NCI-H510A (cell line): Measurements from ENCODE around the gene NCKAP5L.
"Not testable (repeated sequence)": the region's sequence is repeated elsewhere in the genome, so short reads cannot be mapped to it uniquely, and the experiment has no call there.

Source experiments
- DNase-seq: peaks from one replicate; lab custom pipeline; 2025; lab: John Stamatoyannopoulos, UW

NCKAP5L gene

DNA sequence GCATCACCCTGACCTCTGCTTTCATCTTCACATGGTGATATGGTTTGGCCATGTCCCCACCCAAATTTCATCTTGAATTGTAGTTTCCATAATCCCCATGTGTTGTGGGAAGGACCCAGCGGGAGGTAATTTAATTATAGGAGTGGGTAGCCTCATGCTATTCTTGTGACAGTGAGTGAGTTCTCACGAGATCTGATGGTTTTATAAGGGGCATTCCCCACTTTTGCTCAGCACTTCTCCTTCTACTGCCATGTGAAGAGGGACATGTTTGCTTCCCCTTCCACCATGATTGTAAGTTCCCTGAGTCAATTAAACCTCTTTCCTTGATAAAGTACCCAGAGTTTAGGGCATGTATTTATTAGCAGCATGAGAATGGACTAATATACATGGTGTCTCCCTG, 48.6 kb downstream of the NCKAP5L start:
- DNase-seq: no peak

DNA sequence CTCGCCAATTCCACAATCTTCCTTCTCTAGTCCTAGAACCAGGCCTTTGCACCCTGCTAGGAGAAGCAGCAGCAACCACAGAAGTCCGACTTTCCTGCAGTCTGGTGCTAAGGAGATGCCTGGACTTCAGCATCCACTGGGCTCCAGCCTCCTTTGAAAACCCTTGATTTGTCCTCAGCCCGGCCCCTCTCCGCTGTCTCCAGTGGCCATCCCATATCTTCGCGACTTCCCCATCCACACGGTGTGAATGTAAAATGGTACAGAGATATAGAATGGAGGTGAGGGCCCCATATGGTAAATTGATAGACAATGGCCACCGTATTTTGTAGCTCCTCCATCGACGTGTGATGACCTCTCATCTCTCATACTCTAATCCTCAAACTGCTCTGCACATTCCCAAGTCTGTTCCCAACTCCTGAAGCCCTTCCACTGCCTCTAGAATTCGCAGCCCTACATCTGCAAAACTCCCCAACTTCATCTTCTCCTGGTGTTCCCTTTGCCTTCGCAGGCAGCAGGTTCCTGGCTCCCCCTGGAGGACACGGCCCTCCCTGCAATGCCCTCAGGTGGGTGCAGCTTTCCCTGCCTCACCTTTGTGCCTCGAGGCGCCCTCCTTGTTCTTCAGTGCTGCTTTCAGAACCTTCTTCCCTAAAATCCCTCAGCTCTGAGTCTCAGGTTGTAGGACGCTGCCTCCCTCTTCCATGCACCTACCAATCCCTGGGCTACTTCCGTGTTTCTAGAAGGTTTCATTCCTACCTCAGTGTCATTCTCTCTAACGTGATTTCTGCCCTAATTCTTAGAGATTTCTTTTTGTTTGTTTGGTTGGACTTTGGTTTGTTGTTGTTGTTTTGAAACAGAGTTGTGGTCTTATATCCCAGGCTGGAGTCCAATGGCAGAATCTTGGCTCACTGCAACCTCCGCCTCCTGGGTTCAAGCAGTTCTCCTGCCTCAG, 50.1 kb downstream of the NCKAP5L start:
- DNase-seq: peak; percentile 26

DNA sequence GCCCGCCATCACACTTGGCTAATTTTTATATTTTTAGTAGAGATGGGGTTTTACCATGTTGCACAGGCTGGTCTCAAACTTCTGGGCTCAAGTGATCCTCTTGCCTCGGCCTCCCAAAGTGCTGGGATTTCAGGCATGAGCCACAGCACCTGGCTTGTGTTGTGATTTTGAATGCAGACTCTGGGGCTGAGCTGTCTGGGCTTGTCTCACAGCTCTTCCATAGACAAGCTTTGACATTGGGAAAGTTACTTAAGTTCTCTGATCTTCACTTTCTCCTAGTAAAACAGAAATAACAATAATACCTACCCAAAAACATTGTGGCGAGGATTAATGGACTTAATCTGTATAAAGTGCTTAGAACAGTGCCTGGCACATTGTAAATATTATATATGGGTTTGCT, 50.9 kb downstream of the NCKAP5L start:
- DNase-seq: no peak

DNA sequence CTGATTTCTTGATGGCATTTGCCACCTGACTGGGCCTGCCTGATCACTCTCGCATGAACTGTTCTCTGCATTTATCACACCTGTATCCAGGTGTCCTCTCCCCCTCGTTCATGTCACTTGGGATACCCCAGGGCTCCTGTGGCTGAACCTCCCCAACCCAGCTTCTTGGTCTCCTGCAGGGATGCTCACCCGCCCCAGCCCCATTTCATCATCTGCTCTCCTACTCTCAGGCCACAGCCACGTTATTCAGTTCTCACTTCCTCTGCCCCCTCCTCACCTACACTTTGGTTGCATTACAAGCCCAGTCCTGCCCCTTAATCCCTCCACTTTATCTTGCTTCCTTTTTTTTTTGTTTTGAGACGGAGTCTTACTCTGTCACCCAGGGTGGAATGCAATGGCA, 51.4 kb downstream of the NCKAP5L start:
- no peak for DNase-seq

DNA sequence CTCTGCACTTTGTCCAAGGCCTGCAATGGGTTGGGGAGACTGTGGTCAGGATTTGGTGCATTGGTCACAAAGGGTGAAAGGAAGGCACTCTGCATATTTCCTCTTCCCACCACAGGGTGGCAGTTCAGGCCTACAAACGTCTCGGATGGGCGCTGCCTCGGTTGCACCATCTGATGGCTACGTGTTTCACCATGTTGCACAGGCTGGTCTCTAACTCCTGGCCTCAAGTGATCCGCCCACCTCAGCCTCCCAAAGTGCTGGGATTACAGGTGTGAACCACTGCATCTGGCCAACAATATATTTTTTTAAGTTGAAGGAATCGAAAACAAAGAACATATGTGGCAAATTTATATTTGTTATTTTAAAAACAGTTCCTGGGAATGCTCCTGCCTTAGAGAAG, 51.8 kb downstream of the NCKAP5L start:
- DNase-seq: peak; percentile 27

DNA sequence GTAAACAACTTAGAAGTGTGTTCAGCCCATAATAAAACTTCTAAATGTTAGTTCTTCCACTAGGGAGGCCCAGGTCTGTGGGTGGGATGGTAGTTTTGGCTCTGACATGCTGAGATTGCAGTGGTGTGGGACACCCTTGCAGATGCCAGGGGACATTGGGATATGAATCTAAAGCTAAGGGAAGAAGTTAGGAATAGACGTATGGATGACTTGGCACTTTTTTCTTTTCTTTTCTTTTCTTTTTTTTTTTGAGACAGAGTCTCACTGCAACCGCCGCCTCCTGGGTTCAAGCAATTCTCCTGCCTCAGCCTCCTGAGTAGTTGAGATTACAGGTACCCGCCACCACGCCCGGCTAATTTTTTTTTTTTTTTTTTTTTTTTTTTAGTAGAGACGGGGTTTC, 55.1 kb downstream of the NCKAP5L start:
- not testable (repeated sequence) for DNase-seq

DNA sequence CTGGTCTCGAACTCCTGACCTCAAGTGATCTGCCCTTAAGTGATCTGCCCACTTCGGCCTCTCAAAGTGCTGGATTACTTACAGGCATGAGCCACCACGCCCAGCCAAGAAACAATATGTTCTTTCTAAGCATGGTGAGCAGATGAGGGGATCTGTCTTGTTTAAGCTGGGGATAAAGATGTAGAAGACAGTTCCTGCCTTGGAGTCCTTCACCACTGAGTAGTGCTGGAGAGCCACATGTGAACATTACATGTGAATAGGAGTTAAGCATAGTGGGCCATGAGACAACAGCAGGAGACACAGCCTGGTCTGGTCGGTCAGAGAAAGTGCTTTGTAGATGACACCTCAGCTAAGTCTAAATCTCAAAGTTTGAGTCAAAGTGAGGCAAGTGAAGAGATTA, 60.9 kb downstream of the NCKAP5L start:
- no peak for DNase-seq

DNA sequence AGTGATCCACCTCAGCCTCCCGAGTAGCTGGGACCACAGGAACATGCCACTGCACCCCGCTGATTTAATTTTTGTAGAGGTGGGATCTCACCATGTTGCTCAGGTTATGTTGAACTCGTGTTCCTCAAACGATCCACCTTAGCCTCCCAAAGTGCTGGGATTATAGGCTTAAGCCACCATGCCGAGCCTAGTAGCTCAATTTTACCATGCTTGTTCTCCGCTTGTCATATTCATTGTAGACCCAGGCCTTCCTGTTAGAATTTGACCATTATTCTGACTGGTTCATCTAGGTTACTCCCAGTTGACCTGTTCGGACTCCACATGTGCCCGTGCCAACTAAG, 62.1 kb downstream of the NCKAP5L start:
- DNase-seq: no peak

DNA sequence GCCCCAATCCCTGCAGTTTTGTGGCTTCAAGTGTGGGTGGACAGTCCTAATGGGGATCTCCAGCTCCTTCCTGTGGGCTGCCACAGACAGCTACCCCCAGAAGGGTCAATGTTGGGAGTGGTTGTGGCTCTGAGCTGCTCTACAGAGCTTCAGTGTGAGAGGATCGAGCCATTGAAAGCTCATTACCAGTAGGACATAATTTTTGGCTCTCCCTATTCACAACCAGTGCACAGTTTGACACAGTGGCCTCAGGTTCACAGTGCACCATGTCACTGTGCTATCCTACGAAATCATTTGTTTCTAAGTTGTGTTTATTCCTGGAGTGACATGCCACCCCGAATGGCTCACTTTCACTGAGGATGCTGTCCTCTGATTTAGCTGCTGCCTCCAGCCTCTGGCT, 64.1 kb downstream of the NCKAP5L start:
- no peak for DNase-seq

DNA sequence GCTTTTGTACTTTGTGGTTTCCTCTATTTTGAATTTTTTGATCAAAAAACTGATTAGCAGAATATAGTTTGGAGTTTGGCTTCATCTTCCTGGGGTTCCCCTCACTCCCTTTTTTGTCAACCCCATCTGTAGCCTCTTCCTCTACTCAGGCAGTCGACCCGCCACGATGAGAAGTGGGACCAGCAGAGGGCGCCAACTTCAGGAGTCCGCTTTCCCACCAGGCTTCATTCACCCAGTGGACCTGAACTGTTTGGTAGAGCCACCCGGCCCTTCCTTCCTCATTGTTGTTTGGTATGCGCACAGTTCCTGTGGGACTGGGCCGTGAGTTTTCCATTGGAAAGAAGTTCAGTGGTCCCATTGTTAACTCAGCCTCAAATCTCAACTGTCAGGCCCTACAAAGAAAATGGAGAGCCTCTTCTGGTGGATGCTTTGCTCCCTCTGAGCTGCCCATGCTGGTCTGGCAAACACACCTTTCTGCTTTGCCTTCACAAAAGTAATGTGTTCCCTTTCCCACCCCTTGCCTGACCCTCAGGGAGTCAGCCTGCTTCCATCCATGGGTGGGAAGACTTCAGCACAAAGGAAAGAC, 65.1 kb downstream of the NCKAP5L start:
- peak; percentile 25 for DNase-seq

DNA sequence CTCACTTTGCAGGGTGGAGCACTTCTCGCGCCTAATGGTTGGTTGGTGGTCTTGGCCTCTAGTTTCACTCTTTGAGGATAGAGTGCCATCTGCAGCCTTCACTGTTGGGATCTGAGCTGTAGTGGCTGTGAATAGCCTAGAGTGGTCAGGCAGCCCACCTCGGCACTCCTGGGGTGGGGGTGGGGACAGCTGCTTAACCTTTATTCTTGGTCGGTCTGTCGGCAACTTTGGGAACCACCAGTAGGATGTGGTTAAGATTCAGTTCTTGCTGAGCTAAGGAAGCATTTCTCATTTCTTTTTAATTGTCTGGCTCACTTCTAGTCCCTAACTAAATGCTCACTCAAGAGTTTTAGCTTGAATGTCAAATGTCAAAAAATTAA, 65.8 kb downstream of the NCKAP5L start:
- no peak for DNase-seq

DNA sequence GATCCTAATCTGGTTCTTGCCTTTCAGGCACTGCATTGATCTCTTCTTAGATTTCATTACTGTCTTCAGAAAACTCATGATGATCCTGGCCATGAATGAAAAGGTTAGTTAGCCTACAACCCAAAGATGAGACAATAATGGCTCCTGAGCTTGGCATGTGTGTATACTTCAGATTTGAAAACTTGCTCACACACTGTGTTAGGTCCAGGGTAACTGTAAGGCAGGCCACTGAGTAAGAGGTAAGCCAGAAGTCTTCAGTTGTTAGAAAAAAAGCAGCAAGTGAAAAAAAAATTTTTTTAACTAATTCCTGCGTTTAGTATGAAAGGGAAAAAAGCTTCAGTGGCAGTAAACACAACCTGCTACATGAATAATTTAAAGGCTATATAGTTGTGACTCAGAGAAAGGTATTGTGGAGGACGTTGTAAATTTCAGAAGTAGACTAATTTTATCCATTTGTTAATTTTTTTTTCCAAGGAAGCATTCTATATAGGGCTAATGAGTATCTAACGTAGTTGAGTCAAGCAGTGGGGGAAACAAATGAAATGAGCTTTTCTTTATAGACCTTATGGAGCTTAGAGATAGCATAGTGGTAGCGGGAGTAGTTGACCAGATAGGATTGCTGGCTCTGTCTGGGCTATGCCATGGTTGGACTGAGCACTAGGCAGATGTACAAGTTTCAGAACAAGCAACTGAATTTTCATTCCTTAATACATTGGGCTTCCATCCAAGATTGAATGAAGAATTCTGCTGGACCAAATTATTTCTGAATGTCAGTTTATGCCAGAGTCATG, 66.3 kb downstream of the NCKAP5L start:
- no peak for DNase-seq

DNA sequence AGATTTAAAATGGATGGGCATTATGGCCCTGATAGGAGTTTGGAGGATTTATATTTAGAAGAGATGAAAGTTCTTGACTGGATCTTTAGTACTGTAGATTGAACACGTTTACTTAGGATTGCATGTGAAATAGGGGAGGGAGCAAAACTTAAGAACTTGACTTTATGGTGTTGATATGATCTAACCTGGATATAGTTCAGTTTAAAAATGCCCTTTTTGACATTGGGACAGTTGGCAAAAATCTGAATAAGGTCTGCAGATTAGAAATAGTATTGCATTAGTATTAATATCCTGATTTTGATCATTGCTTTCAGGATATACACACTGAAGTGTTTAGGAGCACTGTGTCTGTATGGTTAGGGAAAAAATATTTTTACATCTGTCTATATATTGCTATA, 77.2 kb downstream of the NCKAP5L start:
- DNase-seq: no peak

DNA sequence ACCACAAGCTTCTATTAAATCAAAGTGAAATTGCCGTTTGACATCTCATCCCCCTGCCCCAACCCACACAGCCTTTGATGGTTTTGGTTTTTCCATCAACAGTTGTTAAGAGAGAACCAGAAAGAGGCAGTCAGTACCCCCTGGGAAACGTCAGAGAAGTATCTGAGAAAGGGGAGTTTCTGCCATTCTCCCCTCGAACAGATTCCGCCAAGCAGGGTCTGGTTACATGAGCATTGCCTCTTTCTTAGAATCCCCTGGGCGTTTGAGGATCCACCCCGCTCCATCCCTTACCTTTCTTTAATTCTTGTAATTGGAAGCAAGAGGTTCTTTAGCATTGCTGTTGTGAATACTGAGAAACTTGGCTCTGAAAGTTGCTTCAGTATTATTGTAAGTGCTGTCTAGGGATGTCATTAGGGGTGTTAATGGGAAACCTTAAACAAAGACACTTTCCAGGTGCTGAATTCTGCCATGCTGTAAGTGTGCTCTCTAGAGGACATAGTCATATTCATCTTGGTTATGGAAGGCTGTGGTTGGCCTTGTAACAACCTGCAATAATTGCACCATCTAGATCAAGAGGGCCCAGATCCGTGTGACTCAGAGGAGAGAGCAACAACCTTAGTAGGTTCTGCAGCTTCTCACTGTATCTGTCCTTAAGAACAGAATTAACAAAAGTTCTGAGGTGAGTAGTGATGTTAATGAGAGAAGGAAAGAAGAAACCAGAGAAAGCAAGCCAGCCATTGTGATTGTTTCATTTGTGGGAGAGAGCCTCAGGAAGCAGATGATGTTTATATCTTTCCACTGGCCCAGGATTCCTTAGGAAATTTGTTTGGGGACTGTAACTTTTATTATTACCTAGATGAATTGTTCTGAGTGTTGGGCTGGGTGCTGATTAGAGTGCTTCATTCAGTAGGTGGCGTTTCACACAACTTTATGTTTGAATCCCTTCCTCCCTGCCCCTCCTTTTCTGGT, 77.9 kb downstream of the NCKAP5L start:
- DNase-seq: no peak

DNA sequence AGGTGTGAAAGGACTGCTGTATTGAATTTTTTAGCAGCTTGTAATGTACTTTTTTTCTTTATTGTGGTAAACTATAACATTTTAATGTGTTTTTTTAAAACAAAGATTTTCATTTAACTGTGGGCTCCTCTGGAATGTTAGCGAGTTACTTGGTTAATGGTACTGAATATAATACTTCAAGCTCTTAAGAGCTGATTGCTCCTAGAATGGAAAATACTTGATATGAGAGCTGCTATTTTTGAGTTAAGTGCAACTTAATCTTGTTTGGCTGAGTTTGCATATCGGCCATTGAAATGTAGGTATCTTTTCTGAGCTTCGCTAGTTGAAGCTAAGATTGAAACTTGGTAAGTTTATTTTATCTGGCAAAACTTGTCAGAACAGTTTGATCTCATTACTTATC, 79.4 kb downstream of the NCKAP5L start:
- DNase-seq: no peak

DNA sequence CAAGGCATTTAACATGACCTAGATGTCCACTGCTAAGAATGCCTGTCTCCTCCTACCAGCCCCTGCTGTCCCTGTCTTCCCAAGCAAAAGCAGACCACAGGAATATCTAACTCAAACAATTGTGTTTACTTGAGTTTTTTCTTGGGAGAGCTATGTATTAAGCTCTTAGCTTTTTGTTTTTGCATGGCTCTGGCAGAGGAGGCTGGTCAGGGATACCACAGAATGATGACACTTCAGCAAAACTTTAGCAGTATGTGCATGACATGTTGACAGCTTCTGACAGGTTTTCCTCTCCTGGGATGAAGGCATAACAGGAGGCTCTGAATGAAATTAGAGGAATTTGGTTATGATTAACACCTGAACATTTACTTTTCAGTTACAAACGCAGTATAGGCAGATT, 79.9 kb downstream of the NCKAP5L start:
- DNase-seq: no peak

DNA sequence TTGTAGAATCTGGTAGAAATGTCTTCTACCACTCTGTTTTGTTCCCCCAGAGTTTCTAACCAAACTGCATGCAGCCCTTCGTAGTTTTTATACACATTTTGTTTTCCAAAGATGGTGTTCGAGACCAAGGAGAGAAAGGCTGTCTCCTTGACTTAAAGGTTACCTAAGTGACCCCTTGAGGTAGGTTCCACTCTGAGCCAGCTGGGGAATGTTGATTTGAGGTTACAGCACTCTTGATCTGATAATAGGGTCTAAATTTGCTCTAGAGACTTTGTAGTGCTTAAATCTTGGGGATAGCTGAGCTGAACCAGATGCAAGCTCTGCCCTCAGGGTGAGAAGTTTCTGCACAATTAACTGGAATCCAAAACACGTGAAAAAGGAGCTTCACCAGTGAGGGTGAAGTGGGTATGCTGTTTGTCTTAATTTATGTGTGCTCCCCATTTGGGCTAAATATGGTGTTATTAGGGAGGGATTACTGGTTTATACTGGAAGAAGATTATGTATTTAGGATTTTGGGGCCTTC, 83.8 kb downstream of the NCKAP5L start:
- no peak for DNase-seq

DNA sequence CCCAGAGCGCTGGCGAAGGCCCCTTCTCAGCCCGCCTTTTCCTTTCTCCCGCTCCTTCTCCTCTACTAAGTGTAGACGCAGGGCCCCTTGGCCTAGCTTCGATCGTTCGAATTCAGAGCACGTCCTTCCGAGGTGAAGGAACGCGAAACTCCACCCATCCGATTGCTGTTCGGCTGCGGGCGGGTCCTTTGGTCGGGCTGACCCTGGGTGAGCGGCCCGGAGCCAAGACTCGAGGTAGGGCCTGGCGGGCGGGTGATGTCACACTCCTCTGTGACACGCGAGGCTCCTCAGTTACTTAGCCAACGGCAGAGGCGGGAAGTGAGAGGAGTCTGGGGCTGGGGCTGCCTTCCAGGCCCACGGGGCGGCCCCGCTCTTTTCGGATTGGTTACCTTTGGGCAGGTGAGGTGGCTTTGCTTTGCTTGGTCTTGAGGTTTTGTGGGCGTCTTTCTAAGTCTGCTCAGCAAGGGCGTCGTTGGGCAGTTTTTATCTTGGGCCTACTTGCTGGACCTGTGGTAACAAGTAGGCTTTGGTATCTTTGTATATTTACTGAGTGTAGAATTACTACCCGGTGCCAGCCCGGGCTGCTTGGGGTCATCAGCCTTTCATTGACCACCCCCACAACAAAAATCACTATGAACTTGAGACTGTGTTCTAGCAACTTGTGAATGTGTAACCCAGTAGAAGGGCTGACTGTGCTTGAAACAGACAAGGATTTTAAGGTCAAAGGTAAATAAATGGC, 86.2 kb downstream of the NCKAP5L start:
- peak; percentile 62 for DNase-seq
